ENCODE data around the gene APBB2. TPM values are rescaled to one million over a fixed set of nuclear protein-coding genes. Genes with fewer than 3 reads are reported as not detected.

APBB2 gene
- total and polyA plus RNA-seq, 2 of the 4 experiments (the other 2 are of a cell fraction), result 47.9 to 75.5 TPM

DNA sequence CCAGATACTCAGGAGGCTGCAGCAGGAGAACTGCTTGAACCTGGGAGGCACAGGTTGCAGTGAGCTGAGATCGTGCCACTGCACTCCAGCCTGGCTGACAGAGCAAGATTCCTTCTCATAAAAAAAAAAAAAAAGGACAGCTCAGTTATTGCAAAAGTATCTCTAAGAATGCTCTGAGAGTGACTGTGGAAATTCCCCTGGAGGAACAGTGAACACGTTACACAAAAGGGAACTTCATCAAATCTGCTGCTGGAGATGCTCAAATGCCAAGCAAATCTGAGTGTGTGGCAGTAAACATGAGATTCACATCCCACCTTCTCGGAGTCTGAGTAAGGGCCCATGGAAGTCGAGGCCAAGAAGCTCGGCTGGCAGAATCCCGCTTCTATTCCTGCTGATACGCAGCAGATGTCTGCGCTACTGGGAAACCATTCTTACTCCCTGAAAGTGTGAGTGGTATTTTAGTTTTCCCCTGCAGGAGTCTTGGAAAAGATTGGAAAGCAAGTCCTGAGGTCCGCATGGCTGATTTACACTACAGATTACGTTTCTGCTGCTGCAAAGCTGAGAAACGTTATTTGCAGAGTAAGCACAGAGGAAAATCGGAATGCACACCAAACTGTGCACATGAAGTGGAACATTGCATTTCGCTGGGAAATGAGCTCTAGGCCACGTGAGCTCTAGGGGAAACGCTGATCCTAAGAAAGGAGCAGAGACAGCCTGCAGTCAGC lies 301.7 kb downstream of the APBB2 start:
- peak; percentile 71 for DNase-seq
- no peak for ATAC-seq (ENCODE audit: low read depth)
- CTCF ChIA-PET, result interaction anchor here (1.0 to 2.0 kb wide), 2 partner anchors 12 to 15 kb away, joined by 3 to 5 read pairs; no protein-coding TSS in a partner anchor
- Histone ChIP-seq H4K91ac (ENCODE audit: insufficient read depth, low read depth, low read length) (no peak overlapping the region), H2AFZ (replicated peaks; ENCODE audit: low read length, poor library complexity) (no peak overlapping the region), H2BK120ac (ENCODE audit: low read depth, low read length) (no peak overlapping the region), H3K4me1 (ENCODE audit: control insufficient read depth, insufficient read depth, low read length) (peaks cover 26% of the 10 kb centered on the region), H2BK15ac (ENCODE audit: low read depth, low read length) (no peak overlapping the region), H3K9me3 (ENCODE audit: control insufficient read depth, insufficient read depth, low read length) (no peaks in the 10 kb centered on the region), H4K8ac (ENCODE audit: low read depth in 2 of 2, low read length in 2 of 2) (0 out of 4 replicates have a peak overlapping the region, but pooled peaks of 1 of the 2 experiments have one; percentile 9), H3K79me1 (ENCODE audit: low read depth in 1 of 2, low read length in 2 of 2) (0 out of 4 replicates have a peak, but pooled peaks cover 0 to 4% of the 10 kb centered on the region in 2 experiments), H3K9me1 (ENCODE audit: insufficient read depth, low read length) (peaks cover 22% of the 10 kb centered on the region), H3K36me3 (ENCODE audit: control insufficient read depth, insufficient read depth, low read length) (no peaks in the 10 kb centered on the region), H2AK5ac (ENCODE audit: low read depth, low read length) (no peak overlapping the region; the same call in 1 of the 2 replicates), H2BK20ac (ENCODE audit: low read depth, low read length) (no peak overlapping the region), H3K27me3 (ENCODE audit: control insufficient read depth, insufficient read depth, low read length) (no peaks in the 10 kb centered on the region), H4K5ac (ENCODE audit: low read depth, low read length) (no peak overlapping the region), H3K4me2 (ENCODE audit: low read depth, low read length) (no peak overlapping the region), H4K20me1 (ENCODE audit: insufficient read depth, low read length) (peaks cover 6% of the 10 kb centered on the region; the same call in 1 of the 2 replicates), H3K56ac (ENCODE audit: extremely low read depth, insufficient read depth, low read length) (no peak overlapping the region), H3K27ac (ENCODE audit: insufficient read depth, low read length) (no peak overlapping the region), H3K14ac (replicated peaks; ENCODE audit: low read depth, low read length) (no peak overlapping the region), H3K18ac (ENCODE audit: low read depth, low read length) (no peak overlapping the region), H2BK5ac (ENCODE audit: low read depth, low read length, poor library complexity, severe bottlenecking) (no peak overlapping the region), H3K23ac (ENCODE audit: low read depth, low read length) (no peak overlapping the region), H2AK9ac (replicated peaks; ENCODE audit: low read depth, low read length, poor library complexity) (no peak overlapping the region), H3K9ac (ENCODE audit: low read depth, low read length) (no peak overlapping the region), H3K4ac (ENCODE audit: low read depth, low read length) (no peak overlapping the region), H3K4me3 (ENCODE audit: insufficient read depth, low read depth, low read length) (no peak overlapping the region)
- POLR2A ChIA-PET (ENCODE audit: unreplicated experiment), result interaction anchor here (0.6 kb wide), 2 partner anchors 302 to 429 kb away, joined by 3 to 9 read pairs; partner anchors contain the start of gene APBB2
- 77% methylated on average over 9 of the region's 15 CpGs; no CpG with 5 or more reads in 1 of the 2 experiments for WGBS, 2 experiments (ENCODE audit: extremely low coverage in 2 of 2, insufficient read length in 1 of 2)
- dilution Hi-C loops (cut with HindIII; ENCODE audit: low sequenced_read_pairs, unreplicated experiment), result no loop called here
- BruUV-seq (replicated peaks), result no TSS peak
- intact Hi-C loops (cut with micrococcal nuclease), result no loop called here
- in situ Hi-C loops (cut with MboI; ENCODE audit: low sequenced_read_pairs), result loop anchor here (25.0 kb wide), 1 partner anchor 750 kb away; no protein-coding TSS in a partner anchor
- no peak for TF ChIP-seq SMC3 (IDR thresholded peaks at IDR 0.05; ENCODE audit: low read depth, low read length)
- TF ChIP-seq CEBPB (IDR thresholded peaks at IDR 0.05; ENCODE audit: low read depth, low read length), result peak; percentile 59
- TF ChIP-seq RAD21 (IDR thresholded peaks at IDR 0.05; ENCODE audit: low read length), result no peak

Data from IMR-90 (cell line).